SJSA1 (cell line): ENCODE measurements around the gene CLIP4. TPM values are rescaled to one million over a fixed set of nuclear protein-coding genes. Genes with fewer than 3 reads are reported as not detected.

Source experiments
- DNase-seq, 2 experiments: peaks; one replicate each; pipeline ENCODE4 v3.0.0-alpha.2; 2015 to 2020; ENCODE audit warnings: low spot score in 2 of 2, low read depth in 1 of 2
- H3K27ac ChIP-seq: fragments of 250-450 bp; sonication (Bioruptor Pico); 2 replicates; pipeline ENCODE4 v1.5.1; 2020; ENCODE audit warnings: mild to moderate bottlenecking, moderate library complexity
- H3K27me3 ChIP-seq: fragments of 250-450 bp; sonication (Bioruptor Pico); replicated peaks from 2 replicates; pipeline ENCODE4 v1.5.1; 2020; ENCODE audit warnings: mild to moderate bottlenecking, moderate library complexity
- H3K36me3 ChIP-seq: fragments of 250-450 bp; sonication (Bioruptor Pico); 2 replicates; pipeline ENCODE4 v1.5.1; 2020; ENCODE audit warnings: mild to moderate bottlenecking
- H3K4me1 ChIP-seq: fragments of 250-450 bp; sonication (Bioruptor Pico); replicated peaks from 2 replicates; pipeline ENCODE4 v1.6.1; 2021; ENCODE audit warnings: mild to moderate bottlenecking
- H3K4me3 ChIP-seq: fragments of 250-450 bp; sonication (Bioruptor Pico); 2 replicates; pipeline ENCODE4 v1.5.1; 2020; ENCODE audit warnings: mild to moderate bottlenecking
- H3K9me3 ChIP-seq: fragments of 250-450 bp; sonication (Bioruptor Pico); replicated peaks from 2 replicates; pipeline ENCODE4 v1.5.1; 2020; ENCODE audit warnings: mild to moderate bottlenecking
- total RNA-seq: library from RNA; depleted of rRNA; stranded (reverse); fragments of >200 nt; shearing (Covaris generic); gene quantifications from 2 replicates; pipeline ENCODE4 v1.2.3, GENCODE V29; 2014

CLIP4 gene
- total RNA-seq, 1 experiment from 2014 or later = 34.2 TPM

DNA sequence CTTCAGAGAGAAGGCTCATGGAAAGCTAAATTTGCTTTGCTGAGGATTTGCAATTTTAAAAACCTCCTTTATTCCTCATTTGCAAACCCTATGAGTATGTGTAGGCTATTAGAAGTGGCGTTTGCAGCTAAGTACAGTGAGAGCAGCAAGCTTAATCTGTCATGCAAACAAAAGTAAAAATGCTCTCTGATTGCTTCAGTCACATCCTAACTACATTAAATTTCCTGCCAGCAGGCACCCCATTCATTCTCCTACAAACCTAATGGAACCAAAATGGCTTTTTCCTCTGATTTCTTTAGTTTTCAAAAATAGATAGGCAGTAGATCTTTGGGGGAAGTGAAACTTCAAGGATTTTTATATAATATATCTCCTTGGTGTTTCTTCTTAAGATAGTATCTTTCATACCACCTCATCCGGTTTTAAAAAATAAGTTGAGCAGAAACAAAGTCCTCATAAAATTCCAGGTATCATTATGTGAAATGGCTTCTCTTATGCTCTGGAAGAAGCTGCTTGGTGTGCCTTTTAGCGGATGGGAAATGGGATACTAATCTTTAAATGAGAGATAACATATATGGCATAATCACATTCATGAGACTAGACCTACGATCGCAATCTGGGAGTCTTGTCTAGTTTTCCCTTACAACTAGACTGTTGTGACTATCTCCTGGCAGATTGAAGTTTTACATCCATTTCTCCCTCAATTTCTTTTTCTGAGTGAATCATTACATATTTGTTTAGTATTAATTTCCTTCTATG lies 49.1 kb downstream of the CLIP4 start:
- no peak overlapping the region for H3K27ac ChIP-seq
- no peak for DNase-seq
- H3K9me3 ChIP-seq = no peaks in the 10 kb centered on the region
- no peaks in the 10 kb centered on the region for H3K27me3 ChIP-seq
- H3K36me3 ChIP-seq = peaks cover 27% of the 10 kb centered on the region
- H3K4me1 ChIP-seq = peaks cover 8% of the 10 kb centered on the region
- H3K4me3 ChIP-seq = no peak overlapping the region

DNA sequence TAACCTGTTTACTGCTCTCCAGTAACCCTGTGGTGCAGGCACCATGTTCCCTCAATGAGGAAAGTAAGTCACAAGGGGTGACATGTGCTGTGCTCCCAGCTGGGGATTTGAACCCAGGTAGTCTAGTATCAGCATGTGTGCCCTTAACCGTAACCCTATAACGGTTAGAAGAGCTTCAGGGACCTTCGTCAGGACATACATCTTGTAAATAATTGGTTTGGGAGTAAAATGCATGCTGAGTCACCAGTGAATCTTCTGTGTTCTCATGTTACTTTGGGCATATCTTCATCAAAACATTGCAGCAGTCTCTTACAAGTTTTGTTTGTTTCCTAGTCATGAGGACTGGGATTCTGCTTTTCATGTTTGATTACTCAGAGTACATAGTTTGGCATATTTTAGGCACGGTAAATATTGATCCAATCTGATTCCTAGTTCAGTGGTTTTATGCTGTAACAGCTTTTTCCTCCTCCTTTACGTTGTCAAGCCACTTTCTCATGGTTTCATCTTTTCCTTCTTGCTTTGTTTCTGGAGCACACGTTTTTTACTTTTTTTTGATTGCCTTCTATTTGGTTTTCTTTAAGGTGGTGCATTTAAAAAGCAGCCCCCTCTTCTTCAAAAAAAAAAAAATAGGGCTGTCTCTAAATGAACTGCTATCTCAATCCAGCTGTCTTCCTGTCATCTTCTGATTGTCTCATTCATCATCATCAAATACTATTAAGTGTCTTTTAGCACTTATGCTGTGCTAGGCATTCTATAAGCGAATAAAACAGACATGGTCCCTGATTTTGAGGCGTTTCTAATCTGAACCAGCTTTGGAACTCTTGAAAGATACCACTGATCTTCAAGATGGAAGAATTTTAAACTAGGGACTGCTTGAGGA lies 50.4 kb downstream of the CLIP4 start:
- Histone ChIP-seq H3K9me3 (no peaks in the 10 kb centered on the region), H3K27ac (no peak overlapping the region), H3K27me3 (no peaks in the 10 kb centered on the region), H3K36me3 (peaks cover 23% of the 10 kb centered on the region), H3K4me1 (peaks cover 8% of the 10 kb centered on the region), H3K4me3 (no peak overlapping the region)
- peak in 1 of 2 experiments; percentile 45 for DNase-seq

- H3K4me3 ChIP-seq = no peak overlapping the region
- H3K27ac ChIP-seq = no peak overlapping the region
- peaks cover 22% of the 10 kb centered on the region for H3K36me3 ChIP-seq
- no peaks in the 10 kb centered on the region for H3K27me3 ChIP-seq
- peaks cover 8% of the 10 kb centered on the region for H3K4me1 ChIP-seq
- no peaks in the 10 kb centered on the region for H3K9me3 ChIP-seq
- no peak for DNase-seq
These were observed 51.2 kb downstream of the CLIP4 start for GRCh38 chr2:29166242-29167039.

DNA sequence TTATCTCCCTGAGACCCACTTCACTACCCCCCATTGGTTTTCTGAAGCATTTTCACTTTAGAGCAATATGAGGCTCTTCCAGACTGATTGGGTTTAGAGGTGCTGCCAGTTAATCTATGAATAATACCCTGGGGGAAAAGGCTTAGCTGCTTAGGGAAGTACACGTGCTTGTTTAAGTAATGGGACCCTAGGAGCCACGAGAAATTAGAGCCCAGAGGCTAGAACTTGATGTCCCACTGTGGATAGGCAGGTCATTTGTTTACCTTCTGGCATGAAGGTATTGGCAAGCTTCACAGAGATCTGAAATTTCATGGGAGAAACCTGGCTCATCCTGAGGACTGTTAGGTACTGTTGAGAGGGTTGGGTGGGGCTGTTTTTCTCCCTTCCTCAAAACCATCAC lies 59.7 kb downstream of the CLIP4 start:
- DNase-seq = no peak
- Histone ChIP-seq H3K4me3 (no peak overlapping the region), H3K4me1 (no peaks in the 10 kb centered on the region), H3K36me3 (peaks cover 21% of the 10 kb centered on the region), H3K27ac (no peak overlapping the region), H3K27me3 (no peaks in the 10 kb centered on the region), H3K9me3 (no peaks in the 10 kb centered on the region)

- Histone ChIP-seq H3K27me3 (no peaks in the 10 kb centered on the region), H3K27ac (no peak overlapping the region), H3K4me3 (no peak overlapping the region), H3K4me1 (no peaks in the 10 kb centered on the region), H3K36me3 (peaks cover 21% of the 10 kb centered on the region), H3K9me3 (no peaks in the 10 kb centered on the region)
- DNase-seq = no peak
These were observed 60.1 kb downstream of the CLIP4 start for GRCh38 chr2:29175338-29175737.

DNA sequence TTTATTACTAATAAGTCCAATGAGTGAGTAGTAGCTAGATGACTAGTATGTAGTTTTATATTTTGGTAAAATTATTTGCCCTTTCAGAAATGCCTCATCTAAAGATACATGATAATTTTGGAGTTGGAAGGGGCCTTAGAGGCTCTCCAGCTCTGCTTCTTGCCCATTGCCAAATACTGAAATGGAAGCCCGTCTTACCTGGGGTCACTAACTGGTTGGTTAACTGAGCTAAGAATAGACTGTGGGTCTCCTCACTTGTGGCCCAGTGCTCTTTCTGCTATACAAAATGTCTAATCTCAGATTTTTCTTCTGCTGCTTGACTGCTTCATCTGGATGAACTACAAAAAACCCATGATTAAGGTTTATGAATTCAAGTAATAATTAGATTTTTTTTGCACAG lies 67.1 kb downstream of the CLIP4 start:
- no peak for DNase-seq
- H3K27ac ChIP-seq = no peak overlapping the region
- H3K4me3 ChIP-seq = no peak overlapping the region
- H3K4me1 ChIP-seq = 0 out of 2 replicates have a peak, but pooled peaks cover 2% of the 10 kb centered on the region
- H3K9me3 ChIP-seq = no peaks in the 10 kb centered on the region
- H3K27me3 ChIP-seq = no peaks in the 10 kb centered on the region
- H3K36me3 ChIP-seq = peaks cover 9% of the 10 kb centered on the region; the same call in 1 of the 2 replicates

GRCh38 chr2:29182920-29183319 lies 67.7 kb downstream of the CLIP4 start:
- DNase-seq = no peak
- no peak overlapping the region for H3K27ac ChIP-seq

GRCh38 chr2:29184531-29184930 lies 69.3 kb downstream of the CLIP4 start:
- Histone ChIP-seq H3K4me3 (no peak overlapping the region), H3K27me3 (no peaks in the 10 kb centered on the region), H3K9me3 (no peaks in the 10 kb centered on the region), H3K4me1 (0 out of 2 replicates have a peak, but pooled peaks cover 2% of the 10 kb centered on the region), H3K36me3 (peaks cover 9% of the 10 kb centered on the region; the same call in 1 of the 2 replicates), H3K27ac (no peak overlapping the region)
- no peak for DNase-seq

More at GRCh38 chr2:29182920-29183319, 67.7 kb downstream of the CLIP4 start:
- Histone ChIP-seq H3K27me3 (no peaks in the 10 kb centered on the region), H3K4me1 (0 out of 2 replicates have a peak, but pooled peaks cover 2% of the 10 kb centered on the region), H3K36me3 (peaks cover 9% of the 10 kb centered on the region; the same call in 1 of the 2 replicates), H3K4me3 (no peak overlapping the region), H3K9me3 (no peaks in the 10 kb centered on the region)

DNA sequence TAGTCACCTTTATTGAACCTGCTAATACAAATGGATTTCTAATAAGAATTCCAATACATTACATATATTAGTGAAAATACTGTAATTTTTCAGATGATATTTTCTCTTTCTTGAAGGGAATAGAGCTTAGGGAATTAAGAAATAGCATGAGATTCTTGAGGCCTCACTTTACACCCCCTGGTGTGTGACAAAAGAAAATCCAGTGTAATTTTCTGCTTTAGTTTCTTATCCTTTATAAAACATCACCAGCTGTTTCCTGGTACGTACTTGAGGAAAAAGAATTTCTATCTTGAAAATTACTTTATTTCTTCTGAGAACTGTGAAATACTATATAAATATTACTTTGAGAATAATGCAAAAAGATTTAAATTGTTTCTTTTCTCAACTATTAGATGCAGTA lies 71.6 kb downstream of the CLIP4 start:
- 0 out of 2 replicates have a peak, but pooled peaks cover 2% of the 10 kb centered on the region for H3K4me1 ChIP-seq
- no peaks in the 10 kb centered on the region for H3K27me3 ChIP-seq
- peaks cover 5% of the 10 kb centered on the region; the same call in 1 of the 2 replicates for H3K36me3 ChIP-seq
- H3K27ac ChIP-seq = no peak overlapping the region
- H3K4me3 ChIP-seq = no peak overlapping the region
- no peak for DNase-seq
- no peaks in the 10 kb centered on the region for H3K9me3 ChIP-seq

- Histone ChIP-seq H3K4me3 (no peak overlapping the region), H3K36me3 (no peaks in the 10 kb centered on the region; the same call in 1 of the 2 replicates), H3K9me3 (no peaks in the 10 kb centered on the region), H3K27ac (no peak overlapping the region), H3K4me1 (peaks cover 13% of the 10 kb centered on the region), H3K27me3 (no peaks in the 10 kb centered on the region)
- no peak for DNase-seq
These were observed 72.7 kb downstream of the CLIP4 start for GRCh38 chr2:29187926-29188325.

- Histone ChIP-seq H3K36me3 (no peaks in the 10 kb centered on the region; the same call in 1 of the 2 replicates), H3K27ac (no peak overlapping the region), H3K4me3 (no peak overlapping the region), H3K27me3 (no peaks in the 10 kb centered on the region), H3K4me1 (peaks cover 14% of the 10 kb centered on the region), H3K9me3 (no peaks in the 10 kb centered on the region)
- no peak for DNase-seq
These were observed 73.8 kb downstream of the CLIP4 start for GRCh38 chr2:29189052-29189451.

GRCh38 chr2:29191817-29192216 lies 76.6 kb downstream of the CLIP4 start:
- Histone ChIP-seq H3K36me3 (no peaks in the 10 kb centered on the region), H3K27me3 (no peaks in the 10 kb centered on the region), H3K27ac (no peak overlapping the region; the same call in 1 of the 2 replicates), H3K9me3 (no peaks in the 10 kb centered on the region), H3K4me1 (peaks cover 14% of the 10 kb centered on the region), H3K4me3 (no peak overlapping the region)
- DNase-seq = no peak

DNA sequence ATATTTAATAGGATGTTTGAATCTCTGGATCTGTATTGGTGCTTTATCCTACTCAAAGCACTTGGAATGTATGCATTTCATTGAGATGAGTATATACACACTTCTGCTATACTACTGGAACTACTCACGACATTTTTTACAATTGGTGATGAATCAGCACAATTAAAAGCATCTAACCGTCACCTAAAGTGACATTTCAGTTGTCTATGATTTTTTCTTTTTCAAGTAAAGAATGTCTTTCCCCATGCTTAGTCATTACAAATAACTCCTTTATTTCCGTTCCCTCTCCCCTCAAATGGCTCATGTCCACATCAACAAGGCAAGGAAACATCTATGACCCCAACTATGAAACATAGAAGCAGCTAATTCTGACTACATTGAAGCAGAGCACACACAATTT lies 77.3 kb downstream of the CLIP4 start:
- Histone ChIP-seq H3K27me3 (no peaks in the 10 kb centered on the region), H3K27ac (peak overlapping the region; percentile 26; the same call in 1 of the 2 replicates), H3K36me3 (no peaks in the 10 kb centered on the region), H3K9me3 (no peaks in the 10 kb centered on the region), H3K4me1 (peaks cover 14% of the 10 kb centered on the region), H3K4me3 (no peak overlapping the region)
- DNase-seq = peak in 1 of 2 experiments; percentile 28
